Embryonic facial prominence (tissue), 1 donor: Measurements from ENCODE around the gene SIL1.
"Not testable (repeated sequence)": the region's sequence is repeated elsewhere in the genome, so short reads cannot be mapped to it uniquely, and the experiment has no call there.

Source experiments
- DNase-seq: peaks from one replicate; pipeline ENCODE4 v3.0.0-alpha.2; 2016; ENCODE audit errors: extremely low spot score

Gene SIL1

DNA sequence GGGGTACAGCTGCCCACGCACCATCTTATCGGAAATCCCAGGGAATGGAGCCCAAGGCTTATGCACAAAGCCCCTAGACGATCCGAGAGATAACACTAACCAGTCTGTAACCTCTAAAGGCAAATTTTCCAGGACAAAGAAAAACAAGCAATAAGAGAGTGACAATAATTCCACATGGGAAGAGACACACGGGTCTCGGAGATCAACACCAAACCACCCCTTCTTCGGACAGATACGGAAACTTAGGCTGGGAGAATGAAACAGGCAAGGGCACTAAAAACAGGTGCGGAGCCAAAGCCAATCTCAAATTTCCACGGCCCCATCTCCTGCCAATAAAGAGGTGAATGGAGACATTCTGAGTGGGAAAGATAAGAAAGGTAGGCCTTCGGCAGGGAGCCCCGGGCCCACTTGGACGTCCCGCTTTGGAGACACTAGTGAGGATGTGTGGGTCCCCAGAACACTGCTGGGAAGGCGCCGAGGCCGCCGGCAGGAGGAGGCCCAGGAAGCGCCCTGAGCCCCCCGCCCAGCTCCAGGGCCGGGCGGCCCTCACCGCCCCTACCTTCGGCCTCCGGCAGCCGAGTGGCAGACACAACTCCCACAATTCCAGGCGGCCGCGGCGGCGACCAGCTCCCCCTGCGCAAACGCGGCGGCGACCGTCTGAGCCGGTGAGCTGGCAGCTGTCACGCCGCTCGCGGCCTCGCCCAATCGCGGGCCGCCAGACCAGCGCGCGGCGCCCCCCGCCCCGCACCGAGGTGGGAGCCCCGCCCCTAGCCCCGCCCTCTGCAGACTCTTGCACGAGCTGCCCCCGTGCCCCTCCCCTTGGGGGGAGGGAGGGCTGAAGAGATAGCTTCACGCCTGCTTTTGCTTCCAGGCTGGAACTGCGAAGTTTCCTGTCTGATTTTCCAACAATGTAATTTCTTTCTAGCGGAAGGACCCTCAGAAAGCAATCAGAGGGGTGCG lies at the start of gene SIL1:
Gene SIL1, minus strand, starts transcription at position 659 of the 960 bp plus-strand sequence. CDS start 70,525 bp downstream, outside the sequence.
- peak; percentile 77 for DNase-seq

GRCh38 chr5:139246394-139246793 lies 48.2 kb upstream of the SIL1 start:
- DNase-seq: no peak

DNA sequence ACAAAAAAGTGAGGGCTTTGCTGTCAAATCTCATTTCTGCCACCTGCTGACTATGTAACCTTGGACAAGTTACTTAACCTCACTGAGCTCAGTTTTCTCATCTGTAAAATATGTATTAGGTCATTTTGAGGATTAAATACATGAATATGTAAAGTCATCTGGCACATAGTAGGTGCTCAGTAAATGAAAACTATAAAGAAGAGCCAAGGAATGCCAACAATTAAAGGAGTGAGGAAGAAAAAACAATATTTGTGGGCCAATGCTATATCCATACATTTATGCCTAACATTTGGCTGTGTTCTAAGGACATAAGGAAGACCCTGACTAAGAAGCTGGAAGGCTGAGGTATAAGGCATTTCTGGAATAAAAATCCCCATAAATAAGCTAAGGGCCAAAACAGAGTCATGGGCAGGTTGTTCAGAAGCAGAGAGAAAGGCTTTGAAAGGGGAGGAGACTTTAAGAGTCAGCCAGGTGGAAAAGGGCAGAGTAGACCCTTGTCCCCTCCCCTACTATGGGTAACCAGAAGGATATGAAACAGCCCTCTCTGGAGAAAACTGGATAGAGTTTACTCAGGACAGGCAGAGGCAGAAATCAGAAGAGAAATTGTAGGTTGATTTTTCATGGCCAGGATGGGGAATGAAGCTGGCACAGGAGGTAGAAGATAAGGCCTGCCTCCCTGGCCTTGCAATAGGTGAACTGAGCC lies 47.6 kb upstream of the SIL1 start:
- DNase-seq: no peak

DNA sequence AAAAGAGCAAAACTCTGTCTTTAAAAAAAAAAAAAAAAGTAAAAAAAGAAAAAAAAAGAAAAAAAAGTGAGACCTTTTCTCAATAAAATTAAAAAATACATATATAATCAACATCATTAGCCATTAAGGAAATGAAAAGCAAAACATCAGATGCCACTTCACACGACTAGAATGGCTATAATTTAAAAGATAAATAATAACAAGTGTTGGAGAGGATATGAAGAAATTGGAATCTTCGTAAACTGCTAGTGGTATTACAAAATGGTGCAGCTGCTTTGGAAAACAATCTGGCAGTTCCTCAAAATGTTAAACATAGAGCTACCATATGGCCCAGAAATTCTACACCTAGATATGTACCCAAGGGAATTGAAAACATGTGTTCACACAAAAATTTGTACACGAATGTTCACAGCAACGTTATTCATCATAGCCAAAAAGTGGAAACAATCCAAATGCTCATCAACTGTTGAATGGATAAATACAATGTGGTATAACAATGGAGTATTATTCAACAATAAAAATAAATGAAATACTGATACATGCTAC lies 45.3 kb upstream of the SIL1 start:
- DNase-seq: no peak

DNA sequence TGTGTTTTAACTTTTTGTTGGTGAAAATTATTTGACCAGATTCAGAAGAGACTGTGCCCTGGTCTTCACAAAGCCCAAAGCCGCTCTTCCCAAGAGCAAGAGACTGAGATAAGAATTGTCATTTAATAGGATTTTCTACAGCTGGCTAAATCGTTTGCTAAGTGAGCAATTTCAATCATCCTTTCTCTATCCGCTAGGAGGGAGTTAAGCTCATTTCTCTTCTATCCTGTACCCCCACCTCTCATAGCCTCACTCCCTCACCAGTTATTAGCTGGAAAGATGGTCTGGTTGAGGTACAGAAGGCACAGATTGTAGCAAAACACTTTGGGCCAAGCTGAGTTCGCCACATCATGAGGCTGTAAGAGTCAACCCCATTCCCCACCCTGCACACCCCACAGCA lies 43.0 kb upstream of the SIL1 start:
- DNase-seq: no peak

DNA sequence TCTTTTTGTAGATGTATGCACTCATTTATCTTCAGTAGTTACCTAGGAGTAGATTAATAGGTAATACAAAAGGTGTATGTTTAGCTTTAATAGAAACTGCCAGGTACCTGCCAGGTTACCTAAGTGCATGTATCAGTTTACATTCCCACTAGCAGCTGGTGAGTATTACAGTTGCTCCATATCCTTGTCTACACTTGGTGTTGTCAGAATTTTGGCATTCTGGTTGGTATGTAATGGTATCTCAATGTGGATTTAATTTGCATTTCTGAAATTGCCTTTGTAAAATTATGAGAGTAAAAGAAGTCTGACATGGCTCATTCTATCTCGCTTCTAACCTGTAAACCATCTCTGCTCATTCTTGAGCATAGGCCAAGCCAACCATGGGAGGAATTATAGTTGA lies 38.3 kb upstream of the SIL1 start:
- DNase-seq: no peak

DNA sequence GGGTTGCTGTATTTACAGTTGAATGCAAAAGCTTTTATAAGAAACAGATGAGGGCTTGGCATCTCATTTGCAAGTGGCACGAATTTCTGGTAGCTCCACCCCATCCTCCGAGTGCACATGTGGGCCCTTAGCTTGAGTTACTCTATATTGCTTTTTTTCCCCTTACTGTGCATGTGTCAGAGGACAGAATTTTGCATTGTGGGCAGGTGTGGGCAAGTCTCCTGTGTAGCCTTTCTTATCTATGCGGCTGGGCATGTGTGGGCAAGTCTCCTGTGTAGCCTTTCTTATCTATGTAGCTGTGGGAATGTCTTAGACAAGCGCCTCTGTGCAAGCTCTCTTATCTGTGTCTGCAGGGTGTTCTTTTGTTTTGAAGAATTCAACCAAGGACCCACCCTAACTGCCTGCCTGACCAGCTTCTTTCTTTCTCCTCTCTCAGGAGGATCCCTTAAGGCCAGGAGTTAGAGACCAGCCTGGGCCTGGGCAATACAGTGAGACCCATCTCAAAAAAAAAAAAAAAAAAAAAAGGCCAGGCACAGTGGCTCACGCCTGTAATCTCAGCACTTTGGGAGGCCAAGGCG lies 34.1 kb upstream of the SIL1 start:
- DNase-seq: peak; percentile 52

- no peak for DNase-seq
Measured at GRCh38 chr5:139228201-139228803, 30.1 kb upstream of the SIL1 start.

- no peak for DNase-seq
Measured at GRCh38 chr5:139226131-139226530, 28.0 kb upstream of the SIL1 start.

DNA sequence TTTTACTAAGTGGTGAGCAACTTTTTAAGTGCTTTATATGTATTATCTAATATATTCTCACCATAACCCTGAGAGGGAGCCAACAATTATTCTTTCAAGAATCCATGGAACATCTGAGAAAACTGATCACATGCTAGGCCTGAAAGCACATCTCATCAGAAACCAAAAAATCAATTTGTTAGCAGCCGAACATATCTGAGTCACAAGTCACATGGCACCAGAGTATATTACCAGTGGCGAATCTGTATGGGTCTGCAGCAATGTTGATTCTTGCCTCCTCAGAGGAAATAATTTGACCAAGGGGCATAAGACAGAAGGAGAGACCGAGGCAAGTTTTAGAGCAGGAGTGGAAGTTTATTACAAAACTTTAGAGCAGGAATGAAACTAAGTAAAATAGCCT lies 25.3 kb upstream of the SIL1 start:
- DNase-seq: no peak

DNA sequence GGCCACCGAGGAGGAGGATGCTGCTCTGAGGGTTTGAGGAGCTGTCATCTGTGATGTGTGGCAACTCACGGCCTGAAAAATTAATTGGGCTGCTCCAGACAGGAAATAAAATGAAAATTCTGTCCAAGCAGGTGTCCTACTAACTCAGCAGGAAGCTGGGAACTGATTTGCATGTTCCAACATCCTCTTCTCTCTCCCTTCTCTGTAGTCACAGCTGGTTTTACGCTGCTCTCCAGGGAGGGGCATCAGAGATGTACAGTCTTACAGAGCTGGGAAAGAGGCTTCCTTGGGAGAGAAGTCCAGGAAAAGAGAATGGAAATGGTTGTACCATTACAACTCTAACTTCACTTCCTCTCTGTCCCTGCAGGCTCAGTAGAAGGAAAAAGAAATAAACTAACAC lies 24.2 kb upstream of the SIL1 start:
- DNase-seq: no peak

DNA sequence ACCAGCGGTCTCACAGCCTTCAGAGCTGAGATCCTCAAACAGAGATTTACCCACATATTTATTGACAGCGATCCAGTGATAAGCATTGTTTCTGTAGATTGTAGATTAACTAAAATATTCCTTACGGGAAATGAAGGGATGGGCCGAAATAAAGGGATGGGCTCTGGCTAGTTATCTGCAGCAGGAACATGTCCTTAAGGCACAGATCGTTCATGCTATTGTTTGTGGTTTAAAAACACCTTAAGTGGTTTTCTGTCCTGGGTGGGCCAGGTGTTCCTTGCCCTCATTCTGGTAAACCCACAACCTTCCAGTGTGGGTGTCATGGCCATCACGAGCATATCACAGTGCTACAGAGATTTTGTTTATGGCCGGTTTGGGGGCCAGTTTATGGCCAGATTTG lies 19.9 kb upstream of the SIL1 start:
- not testable (repeated sequence) for DNase-seq

DNA sequence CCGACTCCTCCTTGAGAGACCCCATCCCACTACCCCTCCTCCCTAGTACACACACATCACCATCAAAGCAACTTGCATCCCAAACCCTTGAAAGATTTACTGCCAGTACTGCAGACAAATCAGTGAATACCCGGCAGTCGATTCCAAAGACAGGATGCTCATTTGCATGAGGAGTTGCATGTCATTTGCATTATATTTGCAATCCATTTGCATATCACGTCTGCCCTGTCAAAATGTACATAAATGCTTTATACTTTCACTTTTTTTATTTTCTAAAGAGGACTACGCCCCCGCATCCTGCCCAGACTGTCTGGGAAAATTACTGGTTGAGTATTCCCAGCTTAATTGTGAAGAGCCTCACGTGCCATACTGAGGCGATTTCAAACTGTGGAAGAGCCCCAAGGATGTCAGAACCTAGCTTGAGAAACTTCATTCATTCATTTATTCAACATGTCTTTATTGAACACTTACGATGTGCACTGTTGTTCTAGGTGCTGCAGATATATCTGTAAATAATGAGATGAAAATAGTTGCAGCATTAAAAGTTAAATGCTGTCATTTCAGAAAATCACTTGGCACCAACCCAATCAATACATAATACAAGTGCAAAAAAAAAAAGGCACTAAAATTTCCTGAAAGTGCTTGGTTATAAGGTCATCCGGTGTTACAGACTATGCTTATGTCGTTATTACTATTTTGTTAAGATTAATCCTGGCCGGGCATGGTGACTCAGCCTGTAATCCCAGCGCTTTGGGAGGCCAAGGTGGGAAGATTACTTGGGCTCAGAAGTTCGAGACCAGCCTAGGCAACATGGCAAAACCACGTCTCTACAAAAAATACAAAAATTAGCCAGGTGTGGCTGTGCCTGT lies 17.2 kb upstream of the SIL1 start:
- DNase-seq: no peak

GRCh38 chr5:139214646-139215045 lies 16.5 kb upstream of the SIL1 start:
- no peak for DNase-seq

- DNase-seq: no peak
Measured at GRCh38 chr5:139212906-139213305, 14.7 kb upstream of the SIL1 start.

- no peak for DNase-seq
Measured at GRCh38 chr5:139212486-139212885, 14.3 kb upstream of the SIL1 start.

- no peak for DNase-seq
Measured at GRCh38 chr5:139210585-139210984, 12.4 kb upstream of the SIL1 start.

- no peak for DNase-seq
Measured at GRCh38 chr5:139207297-139208000, 9.3 kb upstream of the SIL1 start.

GRCh38 chr5:139205586-139205985 lies 7.4 kb upstream of the SIL1 start:
- no peak for DNase-seq

DNA sequence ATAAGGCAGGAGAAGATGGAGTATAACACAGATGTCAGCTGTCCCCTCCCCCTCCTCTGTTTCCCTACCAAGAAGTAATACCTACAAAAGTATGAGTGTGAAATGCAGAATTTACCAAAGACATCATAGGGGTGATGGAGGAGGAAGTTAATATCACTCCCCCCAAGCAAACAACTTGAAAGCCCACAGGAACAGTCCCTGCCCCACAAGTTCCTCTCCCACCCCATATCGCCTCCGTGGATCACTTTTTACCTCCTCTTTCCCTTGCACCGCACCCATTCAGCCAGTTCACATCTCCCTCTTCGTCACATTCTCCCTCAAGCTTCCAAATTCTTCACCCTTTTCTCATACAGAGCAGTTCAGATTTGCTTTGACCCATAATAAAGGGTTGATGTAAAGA lies 7.0 kb upstream of the SIL1 start:
- DNase-seq: no peak
